ENCODE measurements around the gene CMTM5. TPM values are rescaled to one million over a fixed set of nuclear protein-coding genes. Genes with fewer than 3 reads are reported as not detected.

CMTM5 gene
- total RNA-seq, 1 donor from 2014 or later = 2.9 TPM

- Histone ChIP-seq H3K36me3 (peaks cover 5 to 7% of the 10 kb centered on the region in 2 donors), H3K9me3 (no peaks in the 10 kb centered on the region), H3K27me3 (no peaks in the 10 kb centered on the region), H3K27ac (no peak overlapping the region), H3K4me1 (no peaks in the 10 kb centered on the region), H3K4me3 (no peak overlapping the region)
- DNase-seq (ENCODE audit: low spot score in 2 of 2) = peak in 1 of 2 donors; percentile 38
- no peak for TF ChIP-seq CTCF (IDR thresholded peaks at IDR 0.05)
- intact Hi-C loops (cut with DNase I) = no loop called here
Observed at GRCh38 chr14:23345987-23346692, 30.7 kb upstream of the CMTM5 start.

- Histone ChIP-seq H3K9me3 (no peaks in the 10 kb centered on the region), H3K27ac (no peak overlapping the region), H3K4me3 (no peak overlapping the region), H3K4me1 (peaks cover 2 to 3% of the 10 kb centered on the region in 2 donors), H3K36me3 (peaks cover 5 to 7% of the 10 kb centered on the region in 2 donors), H3K27me3 (no peaks in the 10 kb centered on the region)
- DNase-seq (ENCODE audit: low spot score in 2 of 2) = peak in 1 of 2 donors; percentile 43
- TF ChIP-seq CTCF (IDR thresholded peaks at IDR 0.05) = no peak
- intact Hi-C loops (cut with DNase I) = no loop called here
Observed at GRCh38 chr14:23346693-23347405, 30.0 kb upstream of the CMTM5 start.

- no peak overlapping the region for H3K4me3 ChIP-seq
- no peak overlapping the region for H3K27ac ChIP-seq
- peak in 1 of 2 donors; percentile 56 for DNase-seq (ENCODE audit: low spot score in 2 of 2)
- H3K27me3 ChIP-seq = no peaks in the 10 kb centered on the region
- H3K4me1 ChIP-seq = peaks cover 4 to 5% of the 10 kb centered on the region in 2 donors
- H3K9me3 ChIP-seq = no peaks in the 10 kb centered on the region
- TF ChIP-seq CTCF (IDR thresholded peaks at IDR 0.05) = no peak
- intact Hi-C loops (cut with DNase I) = no loop called here
- H3K36me3 ChIP-seq = peaks cover 5 to 7% of the 10 kb centered on the region in 2 donors
Observed at GRCh38 chr14:23347406-23348296, 29.2 kb upstream of the CMTM5 start.

- Histone ChIP-seq H3K27ac (no peak overlapping the region), H3K4me3 (no peak overlapping the region), H3K4me1 (peaks cover 4 to 8% of the 10 kb centered on the region in 2 donors), H3K9me3 (no peaks in the 10 kb centered on the region), H3K27me3 (no peaks in the 10 kb centered on the region), H3K36me3 (peaks cover 5 to 7% of the 10 kb centered on the region in 2 donors)
- TF ChIP-seq CTCF (IDR thresholded peaks at IDR 0.05) = no peak
- intact Hi-C loops (cut with DNase I) = no loop called here
- DNase-seq (ENCODE audit: low spot score in 2 of 2) = peak in 1 of 2 donors; percentile 37
Observed at GRCh38 chr14:23348297-23348655, 28.6 kb upstream of the CMTM5 start.

GRCh38 chr14:23349156-23349845, 27.5 kb upstream of the CMTM5 start:
- H3K36me3 ChIP-seq = peaks cover 5 to 7% of the 10 kb centered on the region in 2 donors
- peaks cover 4 to 9% of the 10 kb centered on the region in 2 donors for H3K4me1 ChIP-seq
- DNase-seq (ENCODE audit: low spot score in 2 of 2) = peak in 1 of 2 donors; percentile 44
- H3K27ac ChIP-seq = no peak overlapping the region
- intact Hi-C loops (cut with DNase I) = no loop called here
- no peaks in the 10 kb centered on the region for H3K27me3 ChIP-seq
- no peak for TF ChIP-seq CTCF (IDR thresholded peaks at IDR 0.05)
- no peak overlapping the region for H3K4me3 ChIP-seq
- H3K9me3 ChIP-seq = no peaks in the 10 kb centered on the region
